NCI-H82 treated with DMSO at 0.1 percent for 48 hours (cell line): ENCODE data around the gene WNK4.

Experiments used
- DNase-seq: peaks from one replicate; lab custom pipeline; 2025; ENCODE audit not compliant: unreplicated experiment; lab: John Stamatoyannopoulos, UW

The WNK4 gene

DNA sequence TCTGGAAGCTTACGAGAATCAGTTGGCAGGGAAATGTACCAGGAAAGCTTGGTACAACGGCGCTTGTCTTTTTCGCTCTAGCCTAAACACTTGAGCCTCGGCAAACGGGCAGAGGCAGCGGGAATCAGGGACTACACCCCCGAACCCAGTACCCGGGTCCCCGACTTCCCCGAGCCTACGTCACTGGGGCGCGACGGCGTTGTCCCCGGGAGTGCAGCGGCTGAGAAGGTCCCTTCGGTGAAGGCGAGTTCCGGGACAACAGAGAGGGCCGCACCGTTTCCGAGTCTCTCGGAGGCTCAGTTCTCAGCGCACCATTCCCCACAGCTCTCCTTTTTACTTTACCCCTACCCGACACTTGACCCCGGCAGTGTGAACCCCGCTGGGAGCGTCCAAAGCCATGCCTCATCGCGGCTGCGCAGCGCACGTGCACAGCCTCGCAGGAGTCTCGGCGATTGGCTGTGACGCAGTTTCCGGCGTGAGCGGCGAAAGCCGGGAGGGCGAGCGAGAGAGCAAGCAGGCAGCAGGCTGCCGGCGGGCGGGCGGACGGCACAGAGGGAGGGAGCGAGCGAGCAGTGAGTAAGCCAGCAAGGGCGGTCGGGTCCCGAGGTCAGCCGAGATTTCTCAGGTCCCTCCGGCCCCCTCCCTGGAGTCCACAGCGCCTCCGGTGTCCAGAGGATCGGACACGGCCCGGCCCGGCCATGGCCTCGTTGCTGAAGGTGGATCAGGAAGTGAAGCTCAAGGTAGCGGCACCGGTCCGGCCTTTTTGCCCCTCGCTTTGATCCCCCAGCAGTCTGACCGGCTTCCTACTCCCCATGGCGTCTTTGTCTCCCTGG lies 52.7 kb downstream of the WNK4 start, which contains the start of gene PSME3:
Gene PSME3 (plus strand): TSS at position 464 of the 833 bp plus-strand sequence. CDS start 235 bp downstream, at position 699.
- DNase-seq = peak; percentile 63

DNA sequence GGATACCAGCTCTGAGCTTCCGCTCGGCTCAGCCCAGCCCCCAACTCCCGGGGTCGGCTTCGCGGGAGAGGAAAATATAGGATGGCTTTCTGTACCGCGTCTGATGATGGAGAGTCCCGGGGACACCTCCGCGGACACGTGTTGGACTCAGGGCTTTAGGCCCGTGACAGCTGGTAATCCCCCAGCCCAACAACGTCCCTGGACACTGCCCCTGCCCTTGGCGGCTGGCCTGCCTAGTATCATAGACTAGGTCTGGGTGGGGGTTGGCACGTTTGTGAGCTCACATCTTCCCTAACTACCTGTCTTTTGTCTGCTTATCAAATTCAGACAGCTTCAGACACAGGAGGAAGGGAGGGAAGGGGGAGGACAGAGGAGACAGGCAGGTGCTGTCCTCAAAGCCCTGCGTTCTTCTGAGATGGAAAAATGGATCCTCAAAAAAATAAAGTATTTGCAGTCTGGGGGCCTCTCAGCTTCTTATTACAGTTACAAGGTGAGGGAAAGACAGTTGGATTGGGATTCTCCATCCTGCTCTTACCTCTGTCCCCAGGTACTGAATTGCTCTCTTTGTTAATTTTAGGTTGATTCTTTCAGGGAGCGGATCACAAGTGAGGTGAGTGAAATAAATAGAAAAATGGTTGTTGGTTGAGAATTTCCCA lies 53.5 kb downstream of the WNK4 start:
- DNase-seq = no peak

GRCh38 chr17:42835732-42836131 lies 55.3 kb downstream of the WNK4 start:
- DNase-seq = no peak

- DNase-seq = no peak
Observed at GRCh38 chr17:42841975-42842685, 61.7 kb downstream of the WNK4 start.

DNA sequence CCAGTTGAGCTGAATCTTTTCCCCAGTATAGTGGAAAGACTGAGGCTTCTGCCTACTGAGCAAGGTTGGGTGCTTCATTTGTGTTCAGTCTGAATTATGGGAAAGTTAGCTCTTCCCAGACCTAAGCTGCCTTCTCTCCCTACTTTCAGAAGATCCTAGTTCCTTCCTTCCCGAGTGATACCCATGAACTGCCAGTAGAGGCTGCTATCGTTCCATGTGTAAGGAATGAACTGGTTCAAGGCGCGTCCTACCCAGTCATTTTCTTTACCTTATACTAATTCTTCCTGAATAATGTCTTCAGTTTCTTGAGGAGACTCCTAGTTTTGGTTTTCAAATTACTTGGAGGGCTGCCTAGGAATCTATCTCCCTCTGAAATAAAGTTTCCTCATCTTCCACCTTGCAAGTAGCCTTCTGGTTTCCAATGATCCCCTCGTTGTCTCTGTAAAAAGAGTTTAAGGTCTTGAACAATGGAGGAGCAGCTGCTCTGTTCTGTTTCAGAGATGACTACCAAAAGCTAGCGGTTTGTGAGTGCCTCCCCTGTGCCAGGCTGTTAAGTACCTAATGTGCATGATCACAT lies 63.0 kb downstream of the WNK4 start:
- DNase-seq = peak; percentile 49

DNA sequence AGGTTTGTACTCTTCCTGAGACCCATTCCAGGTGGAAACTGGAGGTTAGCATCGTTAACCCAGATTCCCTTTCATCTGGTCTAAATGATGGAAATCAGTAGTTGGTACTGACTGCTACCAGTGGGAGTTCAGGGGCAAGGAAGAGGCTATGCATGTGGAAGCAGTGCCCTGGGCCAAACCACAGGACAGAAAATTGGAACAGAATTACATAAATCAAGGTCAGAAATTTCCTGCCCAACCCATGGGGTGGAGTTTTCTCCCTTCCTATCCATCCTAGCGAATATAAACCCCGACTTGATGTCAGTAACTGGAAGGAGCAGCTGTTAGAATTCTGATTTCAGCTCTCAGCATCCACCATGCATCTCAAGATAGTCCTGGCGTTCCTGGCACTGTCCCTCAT lies 63.9 kb downstream of the WNK4 start, which contains the start of gene AOC2:
Gene AOC2 (plus strand): TSS at position 310 of the 400 bp plus-strand sequence. CDS start 47 bp downstream, at position 357.
- no peak for DNase-seq

DNA sequence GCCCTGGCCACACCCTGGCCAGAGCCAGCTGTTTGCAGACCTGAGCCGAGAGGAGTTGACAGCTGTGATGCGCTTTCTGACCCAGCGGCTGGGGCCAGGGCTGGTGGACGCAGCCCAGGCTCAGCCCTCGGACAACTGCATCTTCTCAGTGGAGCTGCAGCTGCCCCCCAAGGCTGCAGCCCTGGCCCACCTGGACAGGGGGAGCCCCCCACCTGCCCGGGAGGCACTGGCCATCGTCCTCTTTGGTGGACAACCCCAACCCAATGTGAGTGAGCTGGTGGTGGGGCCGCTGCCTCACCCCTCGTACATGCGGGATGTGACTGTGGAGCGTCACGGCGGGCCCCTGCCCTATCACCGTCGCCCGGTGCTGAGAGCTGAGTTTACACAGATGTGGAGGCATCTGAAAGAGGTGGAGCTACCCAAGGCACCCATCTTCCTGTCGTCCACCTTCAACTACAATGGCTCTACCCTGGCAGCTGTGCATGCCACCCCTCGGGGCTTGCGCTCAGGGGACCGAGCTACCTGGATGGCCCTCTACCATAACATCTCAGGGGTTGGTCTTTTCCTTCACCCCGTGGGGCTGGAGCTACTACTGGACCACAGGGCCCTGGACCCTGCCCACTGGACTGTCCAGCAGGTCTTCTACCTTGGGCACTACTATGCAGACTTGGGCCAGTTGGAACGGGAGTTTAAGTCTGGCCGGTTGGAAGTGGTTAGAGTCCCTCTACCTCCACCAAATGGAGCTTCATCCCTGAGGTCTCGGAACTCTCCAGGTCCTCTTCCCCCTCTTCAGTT lies 64.5 kb downstream of the WNK4 start:
- DNase-seq = no peak

DNA sequence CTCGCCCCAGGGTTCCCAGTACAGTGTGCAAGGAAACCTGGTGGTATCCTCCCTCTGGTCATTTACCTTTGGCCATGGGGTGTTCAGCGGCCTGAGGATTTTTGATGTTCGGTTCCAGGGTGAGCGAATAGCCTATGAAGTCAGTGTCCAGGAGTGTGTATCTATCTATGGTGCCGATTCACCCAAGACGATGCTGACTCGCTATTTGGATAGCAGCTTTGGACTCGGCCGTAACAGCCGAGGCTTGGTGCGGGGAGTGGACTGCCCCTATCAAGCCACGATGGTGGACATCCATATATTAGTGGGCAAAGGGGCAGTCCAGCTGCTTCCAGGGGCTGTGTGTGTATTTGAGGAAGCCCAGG lies 65.1 kb downstream of the WNK4 start:
- DNase-seq = no peak

GRCh38 chr17:42845918-42846593 lies 65.6 kb downstream of the WNK4 start:
- no peak for DNase-seq
